ENCODE measurements around the gene STARD3. TPM values are rescaled to one million over a fixed set of nuclear protein-coding genes. Genes with fewer than 3 reads are reported as not detected.

Gene STARD3
- total and polyA plus RNA-seq, 3 experiments from 2014 or later, result 44.5 to 74.1 (median 71.4) TPM

GRCh38 chr17:39607057-39607850 is 29.7 kb upstream of the STARD3 start:
- no peak for DNase-seq
- ChIA-PET POLR2A (no interaction called here), CTCF (interaction anchor here (1.2 to 1.6 kb wide), 2 partner anchors 12 to 14 kb away, joined by 3 to 5 read pairs; no protein-coding TSS in a partner anchor)
- H3K36me3 Mint-ChIP-seq, result no peaks in the 10 kb centered on the region
- peaks cover 0 to 2% (median 0%) of the 10 kb centered on the region in 5 donors for H3K9me3 Mint-ChIP-seq
- Histone ChIP-seq H3K27ac (ENCODE audit: low read depth, low read length) (no peak overlapping the region), H3K4me3 (ENCODE audit: low read length) (no peak overlapping the region), H3K9me3 (ENCODE audit: low read length) (no peaks in the 10 kb centered on the region), H3K36me3 (ENCODE audit: insufficient read depth, low read length) (no peaks in the 10 kb centered on the region), H3K4me1 (ENCODE audit: insufficient read depth, low read length) (peaks cover 30% of the 10 kb centered on the region), H3K27me3 (ENCODE audit: insufficient read depth, low read length, poor library complexity, severe bottlenecking) (peaks cover 48% of the 10 kb centered on the region)
- H3K4me1 Mint-ChIP-seq, result peaks cover 11 to 32% (median 17%) of the 10 kb centered on the region in 3 donors
- no peak overlapping the region for H3K27ac Mint-ChIP-seq
- peak overlapping the region in 1 of 7 donors; percentile 23 for H3K4me3 Mint-ChIP-seq
- H3K27me3 Mint-ChIP-seq, result peaks cover 50 to 54% of the 10 kb centered on the region in 2 donors

- Mint-ChIP-seq H3K4me1 (peaks cover 11 to 32% (median 17%) of the 10 kb centered on the region in 3 donors), H3K36me3 (no peaks in the 10 kb centered on the region), H3K9me3 (peaks cover 0 to 2% (median 0%) of the 10 kb centered on the region in 5 donors), H3K27me3 (peaks cover 46 to 50% of the 10 kb centered on the region in 2 donors), H3K4me3 (peak within 1 kb of the TSS in 2 of 7 donors; percentile 23 to 69), H3K27ac (no peak within 1 kb of the TSS)
- CTCF ChIA-PET, result interaction anchor here (1.2 kb wide), 1 partner anchor 14 kb away, joined by 5 read pairs; no protein-coding TSS in a partner anchor
- no peak within 1 kb of the TSS for H3K4me3 ChIP-seq (ENCODE audit: low read length)
- no peak for DNase-seq
- peaks cover 43% of the 10 kb centered on the region for H3K27me3 ChIP-seq (ENCODE audit: insufficient read depth, low read length, poor library complexity, severe bottlenecking)
- no peaks in the 10 kb centered on the region for H3K9me3 ChIP-seq (ENCODE audit: low read length)
- peaks cover 30% of the 10 kb centered on the region for H3K4me1 ChIP-seq (ENCODE audit: insufficient read depth, low read length)
- H3K36me3 ChIP-seq (ENCODE audit: insufficient read depth, low read length), result no peaks in the 10 kb centered on the region
- no peak within 1 kb of the TSS for H3K27ac ChIP-seq (ENCODE audit: low read depth, low read length)
- POLR2A ChIA-PET, result no interaction called here
These were observed 29.2 kb upstream of the STARD3 start, which contains the start of gene NEUROD2 for GRCh38 chr17:39607851-39608130. Gene NEUROD2 (minus strand): TSS chr17:39607920. CDS start chr17:39606599, 1,321 bp downstream.

GRCh38 chr17:39608142-39608981 is 28.6 kb upstream of the STARD3 start:
- Histone ChIP-seq H3K4me1 (ENCODE audit: insufficient read depth, low read length) (peaks cover 30% of the 10 kb centered on the region), H3K4me3 (ENCODE audit: low read length) (no peak overlapping the region), H3K36me3 (ENCODE audit: insufficient read depth, low read length) (no peaks in the 10 kb centered on the region), H3K27me3 (ENCODE audit: insufficient read depth, low read length, poor library complexity, severe bottlenecking) (peaks cover 37% of the 10 kb centered on the region), H3K27ac (ENCODE audit: low read depth, low read length) (no peak overlapping the region), H3K9me3 (ENCODE audit: low read length) (no peaks in the 10 kb centered on the region)
- H3K36me3 Mint-ChIP-seq, result no peaks in the 10 kb centered on the region
- ChIA-PET CTCF (no interaction called here), POLR2A (no interaction called here)
- peaks cover 0 to 2% (median 0%) of the 10 kb centered on the region in 5 donors for H3K9me3 Mint-ChIP-seq
- no peak for DNase-seq
- peak overlapping the region in 1 of 7 donors; percentile 69 for H3K4me3 Mint-ChIP-seq
- H3K27me3 Mint-ChIP-seq, result peaks cover 46 to 50% of the 10 kb centered on the region in 2 donors
- peaks cover 9 to 29% (median 14%) of the 10 kb centered on the region in 3 donors for H3K4me1 Mint-ChIP-seq
- no peak overlapping the region for H3K27ac Mint-ChIP-seq

GRCh38 chr17:39609416-39610025 is 27.4 kb upstream of the STARD3 start:
- no peaks in the 10 kb centered on the region for H3K36me3 Mint-ChIP-seq
- H3K27me3 Mint-ChIP-seq, result peaks cover 43 to 51% of the 10 kb centered on the region in 2 donors
- CTCF ChIA-PET, result no interaction called here

GRCh38 chr17:39611401-39612112 is 25.4 kb upstream of the STARD3 start:
- Histone ChIP-seq H3K4me3 (ENCODE audit: low read length) (no peak overlapping the region), H3K9me3 (ENCODE audit: low read length) (no peaks in the 10 kb centered on the region), H3K4me1 (ENCODE audit: insufficient read depth, low read length) (peaks cover 7% of the 10 kb centered on the region), H3K36me3 (ENCODE audit: insufficient read depth, low read length) (no peaks in the 10 kb centered on the region), H3K27me3 (ENCODE audit: insufficient read depth, low read length, poor library complexity, severe bottlenecking) (peaks cover 12% of the 10 kb centered on the region), H3K27ac (ENCODE audit: low read depth, low read length) (no peak overlapping the region)
- ChIA-PET CTCF (no interaction called here), POLR2A (no interaction called here)
- Mint-ChIP-seq H3K27me3 (peaks cover 33 to 60% of the 10 kb centered on the region in 2 donors), H3K4me1 (peaks cover 0 to 10% (median 0%) of the 10 kb centered on the region in 3 donors), H3K36me3 (peaks cover 0 to 2% (median 0%) of the 10 kb centered on the region in 3 donors), H3K27ac (no peak overlapping the region), H3K4me3 (no peak overlapping the region), H3K9me3 (peaks cover 0 to 2% (median 0%) of the 10 kb centered on the region in 5 donors)
- no peak for DNase-seq

More at GRCh38 chr17:39609416-39610025, 27.4 kb upstream of the STARD3 start:
- no peak for DNase-seq
- H3K27ac Mint-ChIP-seq, result no peak overlapping the region
- Histone ChIP-seq H3K4me3 (ENCODE audit: low read length) (no peak overlapping the region), H3K4me1 (ENCODE audit: insufficient read depth, low read length) (peaks cover 19% of the 10 kb centered on the region), H3K9me3 (ENCODE audit: low read length) (no peaks in the 10 kb centered on the region), H3K36me3 (ENCODE audit: insufficient read depth, low read length) (no peaks in the 10 kb centered on the region), H3K27ac (ENCODE audit: low read depth, low read length) (no peak overlapping the region), H3K27me3 (ENCODE audit: insufficient read depth, low read length, poor library complexity, severe bottlenecking) (peaks cover 28% of the 10 kb centered on the region)
- peaks cover 5 to 24% (median 8%) of the 10 kb centered on the region in 3 donors for H3K4me1 Mint-ChIP-seq
- peaks cover 0 to 2% (median 0%) of the 10 kb centered on the region in 5 donors for H3K9me3 Mint-ChIP-seq
- H3K4me3 Mint-ChIP-seq, result peak overlapping the region in 1 of 7 donors; percentile 1
- POLR2A ChIA-PET, result no interaction called here

GRCh38 chr17:39612291-39612894 is 24.6 kb upstream of the STARD3 start:
- H3K4me1 ChIP-seq (ENCODE audit: insufficient read depth, low read length), result peaks cover 6% of the 10 kb centered on the region
- Mint-ChIP-seq H3K36me3 (peaks cover 0 to 2% (median 0%) of the 10 kb centered on the region in 3 donors), H3K27me3 (peaks cover 31 to 57% of the 10 kb centered on the region in 2 donors), H3K4me3 (no peak overlapping the region), H3K4me1 (peaks cover 0 to 4% (median 4%) of the 10 kb centered on the region in 3 donors), H3K9me3 (peaks cover 0 to 2% (median 0%) of the 10 kb centered on the region in 5 donors), H3K27ac (no peak overlapping the region)
- ChIA-PET CTCF (interaction anchor here (3.7 kb wide), 1 partner anchor 11 kb away, joined by 15 read pairs; no protein-coding TSS in a partner anchor), POLR2A (no interaction called here)
- H3K27ac ChIP-seq (ENCODE audit: low read depth, low read length), result no peak overlapping the region
- no peak for DNase-seq
- H3K27me3 ChIP-seq (ENCODE audit: insufficient read depth, low read length, poor library complexity, severe bottlenecking), result peaks cover 12% of the 10 kb centered on the region
- H3K9me3 ChIP-seq (ENCODE audit: low read length), result no peaks in the 10 kb centered on the region
- H3K36me3 ChIP-seq (ENCODE audit: insufficient read depth, low read length), result no peaks in the 10 kb centered on the region
- no peak overlapping the region for H3K4me3 ChIP-seq (ENCODE audit: low read length)

GRCh38 chr17:39612935-39613464 is 23.9 kb upstream of the STARD3 start:
- Mint-ChIP-seq H3K9me3 (peaks cover 0 to 2% (median 0%) of the 10 kb centered on the region in 5 donors), H3K36me3 (peaks cover 0 to 2% (median 0%) of the 10 kb centered on the region in 3 donors), H3K27ac (no peak overlapping the region), H3K4me1 (peaks cover 0 to 4% (median 3%) of the 10 kb centered on the region in 3 donors), H3K27me3 (peaks cover 26 to 55% of the 10 kb centered on the region in 2 donors), H3K4me3 (no peak overlapping the region)
- peaks cover 11% of the 10 kb centered on the region for H3K27me3 ChIP-seq (ENCODE audit: insufficient read depth, low read length, poor library complexity, severe bottlenecking)
- H3K4me1 ChIP-seq (ENCODE audit: insufficient read depth, low read length), result peaks cover 5% of the 10 kb centered on the region
- no peak overlapping the region for H3K4me3 ChIP-seq (ENCODE audit: low read length)
- ChIA-PET CTCF (interaction anchor here (1.0 to 3.7 kb wide), 2 partner anchors 9 to 11 kb away, joined by 5 to 15 read pairs; no protein-coding TSS in a partner anchor), POLR2A (no interaction called here)
- DNase-seq, result no peak
- no peak overlapping the region for H3K27ac ChIP-seq (ENCODE audit: low read depth, low read length)
- no peaks in the 10 kb centered on the region for H3K9me3 ChIP-seq (ENCODE audit: low read length)
- H3K36me3 ChIP-seq (ENCODE audit: insufficient read depth, low read length), result no peaks in the 10 kb centered on the region

All from CD8-positive, alpha-beta memory T cell (primary cell).